ES-I3 (cell line): ENCODE measurements around the gene IFNAR1.
"Not testable (repeated sequence)": the region's sequence is repeated elsewhere in the genome, so short reads cannot be mapped to it uniquely, and the experiment has no call there.

Experiments used
- H3K36me3 ChIP-seq: 2 replicates; pipeline ENCODE4 v1.6.1; 2013; ENCODE audit warnings: mild to moderate bottlenecking, low read length, control low read depth, moderate library complexity; ENCODE audit not compliant: insufficient read depth
- H3K4me1 ChIP-seq: 2 replicates; pipeline ENCODE4 v1.6.1; 2013; ENCODE audit warnings: mild to moderate bottlenecking, control low read depth, low read length; ENCODE audit not compliant: insufficient read depth
- H3K9ac ChIP-seq: 2 replicates; pipeline ENCODE4 v1.6.1; 2013; ENCODE audit warnings: low read depth, mild to moderate bottlenecking, low read length, moderate library complexity
- H3K9me3 ChIP-seq: 2 replicates; pipeline ENCODE4 v1.6.1; 2013; ENCODE audit warnings: mild to moderate bottlenecking, low read length, moderate library complexity; ENCODE audit not compliant: control insufficient read depth, insufficient read depth

The IFNAR1 gene

GRCh38 chr21:33315946-33316710 is 8.6 kb upstream of the IFNAR1 start:
- H3K4me1 ChIP-seq = no peaks in the 10 kb centered on the region
- no peaks in the 10 kb centered on the region for H3K9me3 ChIP-seq
- H3K9ac ChIP-seq = no peak overlapping the region
- H3K36me3 ChIP-seq = no peaks in the 10 kb centered on the region

GRCh38 chr21:33317145-33317544 is 7.6 kb upstream of the IFNAR1 start:
- Histone ChIP-seq H3K36me3 (no peaks in the 10 kb centered on the region), H3K9me3 (no peaks in the 10 kb centered on the region), H3K9ac (no peak overlapping the region), H3K4me1 (no peaks in the 10 kb centered on the region)

GRCh38 chr21:33317786-33318486 is 6.8 kb upstream of the IFNAR1 start:
- Histone ChIP-seq H3K9ac (no peak overlapping the region), H3K36me3 (no peaks in the 10 kb centered on the region), H3K9me3 (no peaks in the 10 kb centered on the region), H3K4me1 (no peaks in the 10 kb centered on the region)

- H3K9ac ChIP-seq, H3K9me3 ChIP-seq, H3K4me1 ChIP-seq, H3K36me3 ChIP-seq: not testable (repeated sequence)
Measured at GRCh38 chr21:33321005-33321404, 3.8 kb upstream of the IFNAR1 start.

GRCh38 chr21:33323610-33324009 is 1.2 kb upstream of the IFNAR1 start:
- H3K9ac ChIP-seq, H3K9me3 ChIP-seq, H3K36me3 ChIP-seq, H3K4me1 ChIP-seq: not testable (repeated sequence)

GRCh38 chr21:33325222-33326067 is 675 bp downstream of the IFNAR1 start:
- no peaks in the 10 kb centered on the region for H3K36me3 ChIP-seq
- H3K9ac ChIP-seq = peak overlapping the region; percentile 98
- no peaks in the 10 kb centered on the region for H3K4me1 ChIP-seq
- H3K9me3 ChIP-seq = no peaks in the 10 kb centered on the region

GRCh38 chr21:33327326-33327725 is 2.6 kb downstream of the IFNAR1 start:
- no peaks in the 10 kb centered on the region; the same call in 1 of the 2 replicates for H3K36me3 ChIP-seq
- H3K4me1 ChIP-seq = no peaks in the 10 kb centered on the region
- H3K9ac ChIP-seq = no peak overlapping the region
- H3K9me3 ChIP-seq = peaks cover 4% of the 10 kb centered on the region; the same call in 1 of the 2 replicates

- no peaks in the 10 kb centered on the region for H3K4me1 ChIP-seq
Measured at GRCh38 chr21:33327792-33328433, 3.1 kb downstream of the IFNAR1 start.

GRCh38 chr21:33330726-33331125 is 6.0 kb downstream of the IFNAR1 start:
- H3K9me3 ChIP-seq = peaks cover 19% of the 10 kb centered on the region; the same call in 1 of the 2 replicates
- H3K4me1 ChIP-seq = no peaks in the 10 kb centered on the region
- no peaks in the 10 kb centered on the region; the same call in 1 of the 2 replicates for H3K36me3 ChIP-seq
- no peak overlapping the region for H3K9ac ChIP-seq

More at GRCh38 chr21:33327792-33328433, 3.1 kb downstream of the IFNAR1 start:
- H3K9me3 ChIP-seq = peaks cover 9% of the 10 kb centered on the region; the same call in 1 of the 2 replicates
- H3K9ac ChIP-seq = no peak overlapping the region
- no peaks in the 10 kb centered on the region; the same call in 1 of the 2 replicates for H3K36me3 ChIP-seq

GRCh38 chr21:33332143-33332542 is 7.4 kb downstream of the IFNAR1 start:
- H3K9me3 ChIP-seq = peaks cover 19% of the 10 kb centered on the region; the same call in 1 of the 2 replicates
- H3K4me1 ChIP-seq = no peaks in the 10 kb centered on the region
- H3K9ac ChIP-seq = no peak overlapping the region
- H3K36me3 ChIP-seq = no peaks in the 10 kb centered on the region; the same call in 1 of the 2 replicates

- Histone ChIP-seq H3K4me1 (no peaks in the 10 kb centered on the region), H3K9me3 (peaks cover 19% of the 10 kb centered on the region; the same call in 1 of the 2 replicates), H3K36me3 (no peaks in the 10 kb centered on the region; the same call in 1 of the 2 replicates), H3K9ac (no peak overlapping the region)
Measured at GRCh38 chr21:33334191-33334590, 9.4 kb downstream of the IFNAR1 start.

GRCh38 chr21:33334824-33335223 is 10.1 kb downstream of the IFNAR1 start:
- no peak overlapping the region for H3K9ac ChIP-seq
- no peaks in the 10 kb centered on the region for H3K4me1 ChIP-seq
- H3K36me3 ChIP-seq = no peaks in the 10 kb centered on the region; the same call in 1 of the 2 replicates
- H3K9me3 ChIP-seq = peaks cover 19% of the 10 kb centered on the region; the same call in 1 of the 2 replicates

- no peaks in the 10 kb centered on the region for H3K4me1 ChIP-seq
- peaks cover 4% of the 10 kb centered on the region; the same call in 1 of the 2 replicates for H3K9me3 ChIP-seq
- no peaks in the 10 kb centered on the region for H3K36me3 ChIP-seq
- no peak overlapping the region for H3K9ac ChIP-seq
Measured at GRCh38 chr21:33339135-33339534, 14.4 kb downstream of the IFNAR1 start.

GRCh38 chr21:33339918-33340317 is 15.1 kb downstream of the IFNAR1 start:
- H3K9ac ChIP-seq = no peak overlapping the region
- H3K36me3 ChIP-seq = no peaks in the 10 kb centered on the region
- no peaks in the 10 kb centered on the region for H3K4me1 ChIP-seq
- H3K9me3 ChIP-seq = peaks cover 2% of the 10 kb centered on the region; the same call in 1 of the 2 replicates
